ENCODE measurements around the gene SLC12A3.
A peak's percentile ranks its signal among the peaks of the same experiment; 100 is the strongest.
"Not testable (repeated sequence)": the region's sequence is repeated elsewhere in the genome, so short reads cannot be mapped to it uniquely, and the experiment has no call there.

SLC12A3 gene

GRCh38 chr16:56868766-56869165, 3.8 kb downstream of the SLC12A3 start:
- not testable (repeated sequence) for DNase-seq (ENCODE audit: low read depth, low spot score)

GRCh38 chr16:56869513-56870275, 4.7 kb downstream of the SLC12A3 start:
- peak; percentile 16 for DNase-seq (ENCODE audit: low read depth, low spot score)

GRCh38 chr16:56870276-56870888, 5.4 kb downstream of the SLC12A3 start:
- no peak for DNase-seq (ENCODE audit: low read depth, low spot score)

GRCh38 chr16:56871172-56871593, 6.2 kb downstream of the SLC12A3 start:
- DNase-seq (ENCODE audit: low read depth, low spot score) = peak; percentile 32

- no peak for DNase-seq (ENCODE audit: low read depth, low spot score)
Measured at GRCh38 chr16:56872863-56873391, 7.9 kb downstream of the SLC12A3 start.

- peak; percentile 59 for DNase-seq (ENCODE audit: low read depth, low spot score)
Measured at GRCh38 chr16:56874800-56875199, 9.8 kb downstream of the SLC12A3 start.

GRCh38 chr16:56876048-56876447, 11.0 kb downstream of the SLC12A3 start:
- no peak for DNase-seq (ENCODE audit: low read depth, low spot score)

- DNase-seq (ENCODE audit: low read depth, low spot score) = no peak
Measured at GRCh38 chr16:56877486-56878182, 12.6 kb downstream of the SLC12A3 start.

GRCh38 chr16:56878282-56878854, 13.4 kb downstream of the SLC12A3 start:
- DNase-seq (ENCODE audit: low read depth, low spot score) = no peak

GRCh38 chr16:56879276-56879675, 14.3 kb downstream of the SLC12A3 start:
- no peak for DNase-seq (ENCODE audit: low read depth, low spot score)

- no peak for DNase-seq (ENCODE audit: low read depth, low spot score)
Measured at GRCh38 chr16:56880176-56880575, 15.2 kb downstream of the SLC12A3 start.

GRCh38 chr16:56880685-56881084, 15.7 kb downstream of the SLC12A3 start:
- no peak for DNase-seq (ENCODE audit: low read depth, low spot score)

GRCh38 chr16:56882077-56882800, 17.2 kb downstream of the SLC12A3 start:
- no peak for DNase-seq (ENCODE audit: low read depth, low spot score)

GRCh38 chr16:56883586-56883985, 18.6 kb downstream of the SLC12A3 start:
- no peak for DNase-seq (ENCODE audit: low read depth, low spot score)

- no peak for DNase-seq (ENCODE audit: low read depth, low spot score)
Measured at GRCh38 chr16:56884026-56884582, 19.1 kb downstream of the SLC12A3 start.

GRCh38 chr16:56884929-56885328, 19.9 kb downstream of the SLC12A3 start:
- not testable (repeated sequence) for DNase-seq (ENCODE audit: low read depth, low spot score)

GRCh38 chr16:56885446-56886162, 20.6 kb downstream of the SLC12A3 start:
- DNase-seq (ENCODE audit: low read depth, low spot score) = no peak

GRCh38 chr16:56886296-56886695, 21.3 kb downstream of the SLC12A3 start:
- no peak for DNase-seq (ENCODE audit: low read depth, low spot score)

GRCh38 chr16:56886826-56887225, 21.8 kb downstream of the SLC12A3 start:
- DNase-seq (ENCODE audit: low read depth, low spot score) = no peak

GRCh38 chr16:56888806-56889205, 23.8 kb downstream of the SLC12A3 start:
- DNase-seq (ENCODE audit: low read depth, low spot score) = no peak

Data from astrocyte of the hippocampus (primary cell).